ENCODE data around the gene FAM135A. TPM values are rescaled to one million over a fixed set of nuclear protein-coding genes. Genes with fewer than 3 reads are reported as not detected.

FAM135A gene
- total and polyA plus RNA-seq, 2 of the 13 experiments (the other 11 are each of a cell fraction or from before 2014, with no cell fraction given), result 26.9 to 31.5 TPM

- intact Hi-C loops (cut with micrococcal nuclease; ENCODE audit: unreplicated experiment), result no loop called here
- H3K9ac ChIP-seq (ENCODE audit: insufficient read depth, low read depth, low read length), result no peak overlapping the region
- in situ Hi-C loops (cut with HindIII; ENCODE audit: extremely low pct_ligation_motif_present, low pct_unique_long_range_greater_than_20kb), result no loop called here
- POLR2A ChIA-PET, result no interaction called here
- 100% methylated on average over 1 of the region's 1 CpG for WGBS (ENCODE audit: low lambda C conversion rate)
- H3K27me3 ChIP-seq (ENCODE audit: control insufficient read depth in 1 of 2, insufficient read depth in 2 of 2, low read length in 2 of 2), result no peaks in the 10 kb centered on the region
- H3K4me2 ChIP-seq (ENCODE audit: low read depth, low read length), result no peak overlapping the region
- TF ChIP-seq ZSCAN29 (CRISPR knock-in tag; conservative IDR thresholded peaks at IDR 0.05) (no peak), ZBTB26 (CRISPR knock-in tag; IDR thresholded peaks at IDR 0.05; ENCODE audit: borderline replicate concordance) (no peak), ZNF652 (CRISPR knock-in tag; IDR thresholded peaks at IDR 0.05; ENCODE audit: borderline replicate concordance, low read depth) (no peak)
- no peak overlapping the region for H3K27ac ChIP-seq (ENCODE audit: extremely low read length, insufficient read depth, low read length)
- no TSS peak for BruUV-seq (replicated peaks)
- no peak overlapping the region for H2AFZ ChIP-seq (ENCODE audit: low read length)
- H3K4me1 ChIP-seq (ENCODE audit: insufficient read depth, low read length), result no peaks in the 10 kb centered on the region
- no peaks in the 10 kb centered on the region for H3K9me3 ChIP-seq (ENCODE audit: low read length)
- ATAC-seq, result no peak
- peaks cover under 1 to 12% of the 10 kb centered on the region in 2 experiments; a peak in 1 of 5 replicates for H3K36me3 ChIP-seq (replicated peaks in 1 of 2; ENCODE audit: control insufficient read depth in 1 of 2, insufficient read depth in 2 of 2, low read length in 2 of 2)
- H4K20me1 ChIP-seq (ENCODE audit: insufficient read depth, low read length), result no peaks in the 10 kb centered on the region
- CTCF ChIA-PET (ENCODE audit: low intra/inter-chr PET ratio, low total read pairs), result no interaction called here
- DNase-seq (ENCODE audit: low spot score), result no peak
- no peaks in the 10 kb centered on the region for H3K79me2 ChIP-seq (ENCODE audit: insufficient read depth, low read length)
- H3K4me3 ChIP-seq (replicated peaks in 1 of 3; ENCODE audit: insufficient read depth in 1 of 3, low read depth in 2 of 3, low read length in 3 of 3), result no peak overlapping the region
- no peak for FAIRE-seq
Measured at GRCh38 chr6:70531133-70531532, 117.8 kb downstream of the FAM135A start.

GRCh38 chr6:70537266-70537665 is 124.0 kb downstream of the FAM135A start:
- FAIRE-seq (no peak), ATAC-seq (no peak), DNase-seq (ENCODE audit: low spot score) (no peak)
- no peaks in the 10 kb centered on the region for H3K79me2 ChIP-seq (ENCODE audit: insufficient read depth, low read length)
- H3K27ac ChIP-seq (ENCODE audit: extremely low read length, insufficient read depth, low read length), result no peak overlapping the region
- H2AFZ ChIP-seq (ENCODE audit: low read length), result no peak overlapping the region
- H4K20me1 ChIP-seq (ENCODE audit: insufficient read depth, low read length), result no peaks in the 10 kb centered on the region
- no peaks in the 10 kb centered on the region for H3K4me1 ChIP-seq (ENCODE audit: insufficient read depth, low read length)
- H3K4me2 ChIP-seq (ENCODE audit: low read depth, low read length), result no peak overlapping the region
- POLR2A ChIA-PET, result no interaction called here
- H3K27me3 ChIP-seq (ENCODE audit: control insufficient read depth in 1 of 2, insufficient read depth in 2 of 2, low read length in 2 of 2), result no peaks in the 10 kb centered on the region
- intact Hi-C loops (cut with micrococcal nuclease; ENCODE audit: unreplicated experiment) (no loop called here), in situ Hi-C loops (cut with HindIII; ENCODE audit: extremely low pct_ligation_motif_present, low pct_unique_long_range_greater_than_20kb) (no loop called here)
- CTCF ChIA-PET (ENCODE audit: low intra/inter-chr PET ratio, low total read pairs), result no interaction called here
- no peak overlapping the region for H3K4me3 ChIP-seq (replicated peaks in 1 of 3; ENCODE audit: insufficient read depth in 1 of 3, low read depth in 2 of 3, low read length in 3 of 3)
- TF ChIP-seq CREB3 (CRISPR knock-in tag; IDR thresholded peaks at IDR 0.05) (no peak), ZNF564 (CRISPR knock-in tag; IDR thresholded peaks at IDR 0.05) (no peak), ZBTB3 (CRISPR knock-in tag; IDR thresholded peaks at IDR 0.05; ENCODE audit: borderline replicate concordance, low read depth) (no peak)
- H3K36me3 ChIP-seq (replicated peaks in 1 of 2; ENCODE audit: control insufficient read depth in 1 of 2, insufficient read depth in 2 of 2, low read length in 2 of 2), result peaks cover 0 to 16% of the 10 kb centered on the region in 2 experiments; a peak in 1 of 5 replicates
- no TSS peak for BruUV-seq (replicated peaks)
- H3K9ac ChIP-seq (ENCODE audit: insufficient read depth, low read depth, low read length), result no peak overlapping the region
- 100% methylated on average over 1 of the region's 1 CpG for WGBS (ENCODE audit: low lambda C conversion rate)
- H3K9me3 ChIP-seq (ENCODE audit: low read length), result no peaks in the 10 kb centered on the region
